Measurements from ENCODE around the gene STOM.
"Not testable (repeated sequence)": the region's sequence is repeated elsewhere in the genome, so short reads cannot be mapped to it uniquely, and the experiment has no call there.

The STOM gene, protein sequence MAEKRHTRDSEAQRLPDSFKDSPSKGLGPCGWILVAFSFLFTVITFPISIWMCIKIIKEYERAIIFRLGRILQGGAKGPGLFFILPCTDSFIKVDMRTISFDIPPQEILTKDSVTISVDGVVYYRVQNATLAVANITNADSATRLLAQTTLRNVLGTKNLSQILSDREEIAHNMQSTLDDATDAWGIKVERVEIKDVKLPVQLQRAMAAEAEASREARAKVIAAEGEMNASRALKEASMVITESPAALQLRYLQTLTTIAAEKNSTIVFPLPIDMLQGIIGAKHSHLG

DNA sequence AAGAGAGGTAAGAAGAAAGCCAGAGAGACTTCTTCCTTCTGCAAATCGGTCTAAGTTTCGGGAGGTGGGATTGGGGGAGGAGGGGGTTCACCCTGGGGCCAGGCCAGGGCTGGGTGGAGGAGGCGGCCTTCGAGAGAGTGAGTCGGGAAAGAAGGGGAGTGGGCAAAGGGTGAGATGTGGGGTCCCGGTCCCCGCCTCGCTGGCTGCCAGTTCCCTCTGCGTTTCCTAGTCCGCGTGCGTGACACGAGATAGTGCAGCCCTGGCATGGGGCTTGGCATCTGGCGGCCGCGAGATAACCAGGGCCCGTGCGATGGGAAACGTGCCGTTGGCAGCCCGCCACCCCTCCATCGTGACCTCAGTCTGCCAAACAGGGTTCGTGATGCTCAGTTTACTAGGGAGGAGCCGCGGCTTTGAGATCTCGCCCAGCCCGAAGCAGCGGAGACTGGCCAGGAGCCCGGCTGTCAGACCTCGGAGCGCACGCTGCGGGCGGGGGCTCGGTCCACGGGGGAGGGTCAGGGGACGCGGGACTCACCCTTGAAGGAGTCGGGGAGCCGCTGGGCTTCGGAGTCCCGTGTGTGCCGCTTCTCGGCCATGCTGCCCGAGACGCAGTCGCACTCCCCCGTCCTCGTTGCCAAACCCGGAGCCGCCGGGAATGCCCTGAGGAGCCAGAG lies at the start of gene STOM:
Gene STOM (minus strand): TSS at position 656 of the 671 bp plus-strand sequence. CDS start 63 bp downstream, at position 593.
- peak; percentile 20 for DNase-seq (ENCODE audit: low read depth)

GRCh38 chr9:121411993-121412392 lies 41.9 kb upstream of the STOM start:
- no peak for DNase-seq (ENCODE audit: low read depth)

- DNase-seq (ENCODE audit: low read depth), result no peak
Observed at GRCh38 chr9:121405899-121406298, 35.8 kb upstream of the STOM start.

- no peak for DNase-seq (ENCODE audit: low read depth)
Observed at GRCh38 chr9:121404906-121405305, 34.9 kb upstream of the STOM start.

DNA sequence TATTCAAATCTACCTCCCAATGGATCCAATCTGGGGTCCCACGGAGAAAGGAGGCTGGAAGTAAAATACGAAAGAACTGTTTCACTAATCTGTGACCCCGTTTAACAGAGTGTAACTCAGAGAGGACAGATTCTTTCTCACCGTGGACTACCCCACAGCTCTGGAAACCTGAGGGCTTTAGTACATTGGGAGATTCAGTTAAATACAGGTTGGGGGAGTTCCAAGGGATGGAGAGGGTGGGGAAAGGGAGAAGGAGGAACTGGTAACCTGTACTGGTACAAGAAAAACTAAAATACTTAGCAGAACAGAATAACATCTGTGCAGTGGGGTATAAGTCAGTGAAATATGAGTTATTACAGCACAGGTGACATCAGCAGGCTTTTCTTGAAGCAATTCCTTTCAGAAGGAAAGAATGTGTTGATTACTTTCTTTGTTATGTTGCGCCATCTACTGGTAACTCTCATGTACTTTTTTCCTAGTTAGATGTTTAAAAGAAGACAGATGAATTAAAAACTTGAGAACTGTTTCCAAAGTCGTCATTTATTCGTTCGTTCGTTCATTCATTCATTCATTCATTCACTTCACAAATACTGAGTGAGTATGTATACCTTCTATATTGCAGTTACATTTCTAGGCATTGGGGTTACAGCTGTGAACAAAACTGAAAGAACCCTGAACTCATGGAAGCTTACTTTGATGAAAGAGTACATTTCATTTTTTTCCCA lies 30.0 kb upstream of the STOM start:
- DNase-seq (ENCODE audit: low read depth), result no peak

- no peak for DNase-seq (ENCODE audit: low read depth)
Observed at GRCh38 chr9:121399126-121399882, 29.3 kb upstream of the STOM start.

GRCh38 chr9:121398374-121398773 lies 28.3 kb upstream of the STOM start:
- DNase-seq (ENCODE audit: low read depth), result no peak

GRCh38 chr9:121397277-121397676 lies 27.2 kb upstream of the STOM start:
- DNase-seq (ENCODE audit: low read depth), result not testable (repeated sequence)

DNA sequence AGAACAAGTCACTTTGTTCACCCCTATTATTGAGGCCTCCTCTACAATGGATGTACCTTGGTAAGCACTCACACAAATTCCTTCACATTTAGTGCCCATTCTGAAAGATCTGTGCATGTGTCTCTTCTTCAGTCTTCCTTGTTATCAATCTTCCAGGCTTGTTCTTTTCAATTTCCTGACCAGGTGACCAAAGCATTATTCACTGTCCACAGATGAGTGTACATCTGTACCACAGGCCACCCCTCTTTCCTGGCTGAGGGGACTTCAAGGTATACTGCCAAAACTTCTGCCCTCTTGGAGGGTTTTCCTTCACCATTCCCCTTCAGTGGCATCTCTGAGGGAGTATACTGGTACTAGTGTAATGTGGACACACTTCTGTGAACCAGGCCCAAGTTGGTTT lies 25.5 kb upstream of the STOM start:
- DNase-seq (ENCODE audit: low read depth), result no peak

DNA sequence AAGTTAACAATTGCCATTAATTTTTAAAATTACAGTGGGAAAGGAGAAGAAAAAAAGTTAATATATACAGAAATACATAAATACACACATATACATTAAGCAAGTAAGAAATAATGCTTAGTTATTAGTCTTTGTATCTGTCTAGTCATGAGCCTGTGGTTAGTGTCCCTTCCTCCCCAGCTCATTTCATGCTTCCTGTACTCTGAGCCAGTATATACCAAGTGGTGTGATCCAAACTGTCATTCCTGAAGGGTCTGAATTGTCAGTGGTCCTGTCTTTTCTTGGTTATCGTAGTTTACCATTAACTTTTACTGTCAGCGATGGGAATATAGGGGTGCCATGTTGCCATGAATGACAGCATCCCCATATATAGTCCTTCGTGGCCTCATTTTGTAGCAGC lies 24.2 kb upstream of the STOM start:
- no peak for DNase-seq (ENCODE audit: low read depth)

- no peak for DNase-seq (ENCODE audit: low read depth)
Observed at GRCh38 chr9:121393318-121393717, 23.3 kb upstream of the STOM start.

DNA sequence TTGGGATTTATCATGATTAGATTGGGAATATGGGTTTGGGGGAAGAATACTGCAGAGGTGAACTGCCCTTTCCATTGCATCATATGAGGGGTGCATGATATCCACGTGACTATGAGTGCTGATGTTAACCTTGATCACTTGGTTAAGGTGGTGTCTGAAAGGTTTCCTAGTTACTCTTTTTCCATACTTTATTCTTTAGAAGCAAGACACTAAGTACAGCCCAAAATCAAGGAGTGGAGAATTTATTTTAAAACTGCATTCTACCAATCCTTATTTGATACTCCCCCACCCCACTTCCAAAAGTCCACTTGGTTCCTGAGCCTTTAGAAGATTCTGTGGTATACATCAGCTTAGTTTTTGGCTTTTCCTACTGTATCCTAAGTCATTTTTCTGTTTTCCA lies 20.3 kb upstream of the STOM start:
- DNase-seq (ENCODE audit: low read depth), result no peak

GRCh38 chr9:121388140-121388905 lies 18.3 kb upstream of the STOM start:
- DNase-seq (ENCODE audit: low read depth), result no peak

DNA sequence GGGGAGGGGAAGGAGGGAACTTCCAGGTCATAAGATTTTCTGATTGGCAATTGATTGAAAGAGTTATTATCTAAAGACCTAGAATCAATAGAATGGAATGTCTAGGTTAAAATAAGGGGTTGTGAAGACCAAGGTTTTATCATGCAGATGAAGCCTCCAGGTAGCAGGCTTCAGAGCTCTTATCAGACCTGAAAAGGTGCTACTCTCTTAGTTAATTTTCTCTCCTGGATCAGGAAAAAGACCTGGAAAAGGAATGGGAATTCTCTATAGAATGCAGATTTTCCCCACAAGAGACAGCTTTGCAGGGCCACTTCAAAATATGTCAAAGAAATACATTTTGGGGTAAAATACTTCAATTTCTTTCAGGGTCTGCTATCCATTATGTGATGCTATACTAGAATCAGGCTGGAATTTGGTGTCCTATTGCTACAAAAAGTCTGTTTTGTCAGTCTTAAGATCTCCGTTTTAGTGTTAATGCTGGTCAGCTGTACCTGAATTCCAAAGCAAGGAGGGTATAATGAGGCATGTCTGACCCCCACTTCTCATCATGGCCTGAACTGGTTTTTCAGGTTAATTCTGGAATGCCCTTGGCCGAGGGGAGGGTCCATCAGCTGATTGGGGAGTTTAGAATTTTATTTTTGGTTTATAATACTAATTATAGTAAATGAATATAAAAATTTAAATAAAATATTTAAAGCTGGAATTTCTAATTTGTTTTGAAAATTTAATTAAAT lies 16.6 kb upstream of the STOM start:
- DNase-seq (ENCODE audit: low read depth), result no peak

DNA sequence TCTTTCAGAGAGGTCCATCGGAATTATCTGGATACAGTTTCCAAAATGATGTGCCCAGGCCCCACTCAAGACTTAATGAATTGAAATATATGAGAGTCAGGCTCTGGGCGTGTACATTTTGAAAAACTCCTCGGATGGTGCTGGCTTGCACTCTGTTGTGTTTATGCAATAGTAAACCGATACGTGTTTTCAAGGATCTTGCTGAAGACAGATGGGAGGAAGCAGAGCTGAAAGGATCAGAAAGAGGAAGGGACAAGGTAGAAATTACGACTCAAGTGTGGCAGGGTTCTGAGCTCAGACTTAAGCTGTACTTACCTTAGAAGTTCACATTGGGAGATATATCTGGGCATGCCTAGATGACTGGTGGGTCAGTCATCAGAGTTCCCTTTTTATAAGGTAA lies 13.7 kb upstream of the STOM start:
- DNase-seq (ENCODE audit: low read depth), result no peak

DNA sequence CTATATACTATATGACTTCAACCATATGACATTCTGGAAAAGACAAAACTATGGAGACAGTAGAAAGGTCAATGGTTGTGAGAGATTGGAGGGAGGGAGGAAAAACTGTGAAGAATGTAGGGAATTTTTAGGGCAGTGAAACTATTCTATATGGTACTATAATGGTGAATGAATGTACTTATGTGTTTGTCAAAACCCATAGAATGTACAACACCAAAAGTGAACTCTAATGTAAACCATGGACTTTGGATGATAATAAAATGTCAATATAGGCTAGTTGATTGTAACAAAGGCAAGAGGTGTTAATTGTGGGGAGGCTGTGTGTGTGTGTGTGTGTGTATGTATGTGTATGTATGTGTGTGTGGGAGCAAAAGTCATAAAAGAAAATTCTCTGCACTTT lies 10.8 kb upstream of the STOM start:
- DNase-seq (ENCODE audit: low read depth), result no peak

GRCh38 chr9:121376214-121376830 lies 6.3 kb upstream of the STOM start:
- DNase-seq (ENCODE audit: low read depth), result no peak

DNA sequence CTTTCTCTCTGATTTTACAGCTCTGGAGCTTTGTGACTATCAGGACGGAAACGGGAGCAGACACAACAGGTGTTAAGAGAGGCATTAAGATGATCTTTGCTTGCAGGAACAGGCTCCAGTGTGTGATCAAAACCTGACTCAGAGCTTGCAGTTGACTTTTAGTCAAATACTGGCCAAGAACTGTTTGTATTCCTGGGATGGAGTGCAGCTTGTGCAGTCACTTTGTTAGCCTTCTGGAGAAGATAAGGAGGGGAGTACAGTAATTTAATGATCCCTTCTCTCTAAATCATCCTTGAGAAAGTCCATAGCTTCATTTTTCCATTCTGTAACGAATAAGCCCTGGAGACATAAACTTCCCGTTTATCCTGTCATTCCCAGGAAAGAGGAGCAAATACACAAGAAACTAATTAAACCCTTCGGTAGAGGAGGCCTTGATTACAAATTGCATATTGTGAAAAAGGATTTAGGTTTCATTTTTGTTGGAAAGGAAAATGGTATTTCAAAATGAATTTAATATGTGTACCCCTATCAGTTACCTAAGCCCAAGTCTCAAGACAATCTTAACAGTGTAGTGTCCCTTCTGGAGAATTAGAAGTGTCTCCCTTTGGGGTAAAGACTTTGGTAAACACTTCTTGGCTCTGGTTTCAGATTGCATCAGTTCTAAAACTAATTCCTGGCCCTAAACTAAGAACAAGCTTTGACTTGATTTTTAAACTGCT lies 3.1 kb upstream of the STOM start:
- no peak for DNase-seq (ENCODE audit: low read depth)

GRCh38 chr9:121372239-121373010 lies 2.4 kb upstream of the STOM start:
- no peak for DNase-seq (ENCODE audit: low read depth)

Measured in stimulated activated CD4-positive, alpha-beta T cell treated with anti-CD3 and anti-CD28 coated beads, Interleukin-2, amount 100 ng/mL, for 4 hours (primary cell).